Progenitor cell of endocrine pancreas (in vitro differentiated cells): Measurements from ENCODE around the gene WDR90. TPM values are rescaled to one million over a fixed set of nuclear protein-coding genes. Genes with fewer than 3 reads are reported as not detected.
A peak's percentile ranks its signal among the peaks of the same experiment; 100 is the strongest.

Experiments
- DNase-seq: peaks from one replicate; pipeline ENCODE4 v3.0.0; 2021; ENCODE audit warnings: low spot score; ENCODE audit not compliant: unreplicated experiment
- H3K27ac Mint-ChIP-seq: 2 replicates; pipeline ENCODE4 v1.8.0; 2021; ENCODE audit warnings: mild to moderate bottlenecking, moderate library complexity, mixed read lengths
- H3K27me3 Mint-ChIP-seq: 2 replicates; pipeline ENCODE4 v1.8.0; 2021; ENCODE audit warnings: mixed read lengths
- H3K36me3 Mint-ChIP-seq: 2 replicates; pipeline ENCODE4 v1.8.0; 2022; ENCODE audit warnings: mixed read lengths; ENCODE audit not compliant: insufficient read depth
- H3K4me1 Mint-ChIP-seq: 2 replicates; pipeline ENCODE4 v1.8.0; 2021; ENCODE audit warnings: low read depth, mixed read lengths
- H3K4me3 Mint-ChIP-seq: 2 replicates; pipeline ENCODE4 v1.8.0; 2021; ENCODE audit warnings: low read depth, mild to moderate bottlenecking, moderate library complexity, mixed read lengths
- H3K9me3 Mint-ChIP-seq: 2 replicates; pipeline ENCODE4 v1.8.0; 2021; ENCODE audit warnings: low read depth, mixed read lengths
- total RNA-seq: library from RNA; stranded (reverse); gene quantifications from 2 replicates; pipeline ENCODE4 v1.2.1, GENCODE V29; 2021
- TF ChIP-seq, protein P1 (sequence below): fragments of 200-600 bp; sonication (generic); IDR thresholded peaks from one replicate; pipeline ENCODE4 v1.5.0; 2021; ENCODE audit warnings: antibody characterized with exemption, mild to moderate bottlenecking; ENCODE audit not compliant: unreplicated experiment

The WDR90 gene
- total RNA-seq, 1 donor from 2014 or later: 109 TPM

- TF ChIP-seq, protein P1, sequence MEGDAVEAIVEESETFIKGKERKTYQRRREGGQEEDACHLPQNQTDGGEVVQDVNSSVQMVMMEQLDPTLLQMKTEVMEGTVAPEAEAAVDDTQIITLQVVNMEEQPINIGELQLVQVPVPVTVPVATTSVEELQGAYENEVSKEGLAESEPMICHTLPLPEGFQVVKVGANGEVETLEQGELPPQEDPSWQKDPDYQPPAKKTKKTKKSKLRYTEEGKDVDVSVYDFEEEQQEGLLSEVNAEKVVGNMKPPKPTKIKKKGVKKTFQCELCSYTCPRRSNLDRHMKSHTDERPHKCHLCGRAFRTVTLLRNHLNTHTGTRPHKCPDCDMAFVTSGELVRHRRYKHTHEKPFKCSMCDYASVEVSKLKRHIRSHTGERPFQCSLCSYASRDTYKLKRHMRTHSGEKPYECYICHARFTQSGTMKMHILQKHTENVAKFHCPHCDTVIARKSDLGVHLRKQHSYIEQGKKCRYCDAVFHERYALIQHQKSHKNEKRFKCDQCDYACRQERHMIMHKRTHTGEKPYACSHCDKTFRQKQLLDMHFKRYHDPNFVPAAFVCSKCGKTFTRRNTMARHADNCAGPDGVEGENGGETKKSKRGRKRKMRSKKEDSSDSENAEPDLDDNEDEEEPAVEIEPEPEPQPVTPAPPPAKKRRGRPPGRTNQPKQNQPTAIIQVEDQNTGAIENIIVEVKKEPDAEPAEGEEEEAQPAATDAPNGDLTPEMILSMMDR: no peak
- no peak for DNase-seq
- no peak overlapping the region for H3K27ac Mint-ChIP-seq
- H3K36me3 Mint-ChIP-seq: peaks cover 16% of the 10 kb centered on the region
- no peak overlapping the region for H3K4me3 Mint-ChIP-seq
- no peaks in the 10 kb centered on the region for H3K27me3 Mint-ChIP-seq
- H3K9me3 Mint-ChIP-seq: peaks cover 7% of the 10 kb centered on the region
- peaks cover 4% of the 10 kb centered on the region for H3K4me1 Mint-ChIP-seq
Measured at GRCh38 chr16:608019-608418, 41.1 kb upstream of the WDR90 start.

DNA sequence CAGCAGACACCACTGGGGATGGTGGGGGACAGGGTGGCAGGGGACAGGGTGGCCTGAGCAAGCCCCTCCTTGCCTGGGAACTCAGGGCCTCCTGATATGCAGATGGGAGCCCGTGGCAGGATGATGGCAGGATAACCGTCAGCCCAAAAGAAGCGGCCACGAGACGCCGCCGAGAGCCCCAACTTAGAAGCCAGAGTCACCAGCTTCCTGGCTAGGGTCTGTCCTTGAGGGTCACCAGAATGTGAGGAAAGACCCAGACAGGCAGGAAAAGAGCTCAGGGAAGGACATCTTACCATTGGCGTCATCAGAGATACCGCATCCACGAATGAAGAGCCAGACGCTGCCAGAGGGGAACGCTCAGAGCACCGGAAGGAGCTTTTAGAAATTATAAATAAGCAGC, 39.8 kb upstream of the WDR90 start:
- H3K27me3 Mint-ChIP-seq: no peaks in the 10 kb centered on the region
- DNase-seq: no peak
- TF ChIP-seq, protein P1: no peak

DNA sequence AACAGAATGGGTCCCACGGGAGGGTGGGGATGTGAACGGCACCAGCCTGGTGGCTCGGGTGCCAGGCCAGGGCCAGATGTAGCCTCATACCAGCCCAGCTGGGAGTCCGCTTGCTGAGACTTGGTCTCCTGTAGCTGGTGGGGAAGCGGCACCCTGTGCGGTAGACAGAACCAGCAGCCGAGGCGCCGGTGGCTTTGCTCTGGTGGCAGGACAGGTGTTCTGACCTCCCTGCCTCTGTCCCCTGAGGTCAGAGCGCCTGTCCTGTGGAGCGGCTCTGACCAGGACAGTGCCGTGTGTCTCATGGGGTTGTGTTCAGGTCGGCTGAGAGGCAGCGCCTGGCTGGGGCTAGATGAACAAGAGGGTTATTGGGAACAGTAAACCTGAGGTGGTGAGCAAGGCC, 39.2 kb upstream of the WDR90 start:
- TF ChIP-seq, protein P1: no peak
- Mint-ChIP-seq H3K27ac (no peak overlapping the region), H3K4me1 (peaks cover 4% of the 10 kb centered on the region)

More for the DNA sequence above, 39.8 kb upstream of the WDR90 start:
- H3K4me1 Mint-ChIP-seq: peaks cover 4% of the 10 kb centered on the region
- H3K36me3 Mint-ChIP-seq: peaks cover 16% of the 10 kb centered on the region
- peaks cover 6% of the 10 kb centered on the region for H3K9me3 Mint-ChIP-seq
- peak overlapping the region; percentile 83 for H3K27ac Mint-ChIP-seq
- no peak overlapping the region for H3K4me3 Mint-ChIP-seq

GRCh38 chr16:610513-611381, 38.4 kb upstream of the WDR90 start:
- TF ChIP-seq, protein P1: peak; percentile 60
- peaks cover 14% of the 10 kb centered on the region for H3K36me3 Mint-ChIP-seq
- no peaks in the 10 kb centered on the region for H3K27me3 Mint-ChIP-seq
- H3K4me1 Mint-ChIP-seq: peaks cover 4% of the 10 kb centered on the region
- peak overlapping the region; percentile 89 for H3K27ac Mint-ChIP-seq
- H3K4me3 Mint-ChIP-seq: no peak overlapping the region
- no peak for DNase-seq
- H3K9me3 Mint-ChIP-seq: no peaks in the 10 kb centered on the region

More for the DNA sequence above, 39.2 kb upstream of the WDR90 start:
- Mint-ChIP-seq H3K36me3 (peaks cover 17% of the 10 kb centered on the region), H3K9me3 (peaks cover 3% of the 10 kb centered on the region), H3K4me3 (no peak overlapping the region), H3K27me3 (no peaks in the 10 kb centered on the region)
- no peak for DNase-seq

- H3K27me3 Mint-ChIP-seq: no peaks in the 10 kb centered on the region
- no peak for DNase-seq
- H3K4me3 Mint-ChIP-seq: no peak overlapping the region
- no peak overlapping the region for H3K27ac Mint-ChIP-seq
- peaks cover 2% of the 10 kb centered on the region for H3K4me1 Mint-ChIP-seq
- H3K36me3 Mint-ChIP-seq: peaks cover 11% of the 10 kb centered on the region
- TF ChIP-seq, protein P1: no peak
- H3K9me3 Mint-ChIP-seq: no peaks in the 10 kb centered on the region
Measured at GRCh38 chr16:615122-615521, 34.0 kb upstream of the WDR90 start.
